Hematopoietic multipotent progenitor cell treated with erythropoietin and hydrocortisone succinate and interleukin-3 and kit ligand, for 8 days (in vitro differentiated cells): ENCODE data around the gene UBA7.
A peak's percentile ranks its signal among the peaks of the same experiment; 100 is the strongest.
"Not testable (repeated sequence)": the region's sequence is repeated elsewhere in the genome, so short reads cannot be mapped to it uniquely, and the experiment has no call there.

ENCODE experiments used
- DNase-seq: peaks from one replicate; pipeline ENCODE4 v3.0.0-alpha.2; 2015

Gene UBA7, protein sequence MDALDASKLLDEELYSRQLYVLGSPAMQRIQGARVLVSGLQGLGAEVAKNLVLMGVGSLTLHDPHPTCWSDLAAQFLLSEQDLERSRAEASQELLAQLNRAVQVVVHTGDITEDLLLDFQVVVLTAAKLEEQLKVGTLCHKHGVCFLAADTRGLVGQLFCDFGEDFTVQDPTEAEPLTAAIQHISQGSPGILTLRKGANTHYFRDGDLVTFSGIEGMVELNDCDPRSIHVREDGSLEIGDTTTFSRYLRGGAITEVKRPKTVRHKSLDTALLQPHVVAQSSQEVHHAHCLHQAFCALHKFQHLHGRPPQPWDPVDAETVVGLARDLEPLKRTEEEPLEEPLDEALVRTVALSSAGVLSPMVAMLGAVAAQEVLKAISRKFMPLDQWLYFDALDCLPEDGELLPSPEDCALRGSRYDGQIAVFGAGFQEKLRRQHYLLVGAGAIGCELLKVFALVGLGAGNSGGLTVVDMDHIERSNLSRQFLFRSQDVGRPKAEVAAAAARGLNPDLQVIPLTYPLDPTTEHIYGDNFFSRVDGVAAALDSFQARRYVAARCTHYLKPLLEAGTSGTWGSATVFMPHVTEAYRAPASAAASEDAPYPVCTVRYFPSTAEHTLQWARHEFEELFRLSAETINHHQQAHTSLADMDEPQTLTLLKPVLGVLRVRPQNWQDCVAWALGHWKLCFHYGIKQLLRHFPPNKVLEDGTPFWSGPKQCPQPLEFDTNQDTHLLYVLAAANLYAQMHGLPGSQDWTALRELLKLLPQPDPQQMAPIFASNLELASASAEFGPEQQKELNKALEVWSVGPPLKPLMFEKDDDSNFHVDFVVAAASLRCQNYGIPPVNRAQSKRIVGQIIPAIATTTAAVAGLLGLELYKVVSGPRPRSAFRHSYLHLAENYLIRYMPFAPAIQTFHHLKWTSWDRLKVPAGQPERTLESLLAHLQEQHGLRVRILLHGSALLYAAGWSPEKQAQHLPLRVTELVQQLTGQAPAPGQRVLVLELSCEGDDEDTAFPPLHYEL

DNA sequence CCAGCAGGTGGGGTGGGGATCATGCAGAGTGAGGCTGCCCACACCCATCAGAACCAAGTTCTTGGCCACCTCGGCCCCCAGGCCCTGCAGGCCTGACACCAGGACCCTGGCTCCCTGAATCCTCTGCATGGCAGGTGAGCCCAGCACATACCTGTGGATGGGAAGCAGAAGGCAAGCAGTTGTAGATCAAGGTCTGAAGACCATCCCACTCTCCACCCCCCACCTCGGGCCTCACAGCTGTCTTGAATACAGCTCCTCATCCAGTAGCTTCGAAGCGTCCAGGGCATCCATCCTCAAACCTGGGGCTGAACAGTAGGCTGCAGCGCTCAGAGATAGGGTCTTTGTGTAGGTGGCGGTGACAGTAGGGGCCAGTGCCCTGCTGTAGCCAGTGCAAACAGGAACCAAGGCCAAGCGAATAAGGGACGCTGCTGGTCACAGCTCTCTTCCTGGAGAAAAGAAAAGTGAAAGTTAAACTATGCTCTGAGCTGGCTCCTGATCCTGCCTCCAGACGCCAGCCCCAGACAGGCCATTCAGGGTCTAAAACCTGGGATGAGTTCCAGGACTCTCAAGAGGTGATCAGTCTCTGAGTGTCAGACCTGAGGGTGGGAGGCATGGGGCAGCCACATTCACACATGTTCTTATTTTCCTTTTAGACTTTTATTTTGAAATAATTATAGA is at the start of gene UBA7:
UBA7 (minus strand) TSS at position 457 of the 678 bp plus-strand sequence; CDS start at position 291, 166 bp downstream.
- DNase-seq: peak; percentile 67

DNA sequence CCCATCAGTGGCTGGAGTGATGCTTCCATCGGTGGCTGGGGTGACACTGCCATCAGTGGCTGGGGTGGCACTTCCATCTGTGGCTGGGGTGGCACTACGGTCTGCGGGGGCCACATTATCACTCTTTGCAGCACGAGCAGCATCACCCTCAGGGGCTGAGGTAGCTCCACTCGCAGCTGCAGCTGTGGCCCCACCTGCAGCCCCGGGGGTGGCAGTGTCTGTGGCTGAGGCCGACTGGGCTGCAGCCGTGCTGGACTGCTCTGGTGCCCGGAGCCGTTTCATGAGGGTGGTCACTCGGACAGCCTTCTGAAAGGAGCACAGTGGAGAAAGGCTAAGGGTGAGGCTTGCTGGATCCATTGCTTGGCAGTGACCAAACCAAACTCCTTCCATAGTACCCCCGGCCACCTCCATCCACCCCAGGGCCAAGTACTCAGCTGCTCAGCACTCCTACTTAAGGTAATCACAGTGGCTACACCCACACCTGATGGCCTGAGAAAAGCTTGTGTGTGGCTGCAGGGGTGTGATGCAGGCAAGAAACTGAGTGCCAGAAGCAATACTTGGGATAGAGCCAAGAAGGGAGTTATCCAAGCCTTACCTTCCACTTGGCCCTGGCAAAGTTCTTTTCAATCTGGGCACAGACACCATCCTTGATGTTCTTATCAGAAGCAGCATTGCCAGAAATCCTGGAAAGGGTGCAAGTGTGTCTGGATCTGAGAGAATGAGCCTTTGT is 46.0 kb upstream of the UBA7 start:
- no peak for DNase-seq

DNA sequence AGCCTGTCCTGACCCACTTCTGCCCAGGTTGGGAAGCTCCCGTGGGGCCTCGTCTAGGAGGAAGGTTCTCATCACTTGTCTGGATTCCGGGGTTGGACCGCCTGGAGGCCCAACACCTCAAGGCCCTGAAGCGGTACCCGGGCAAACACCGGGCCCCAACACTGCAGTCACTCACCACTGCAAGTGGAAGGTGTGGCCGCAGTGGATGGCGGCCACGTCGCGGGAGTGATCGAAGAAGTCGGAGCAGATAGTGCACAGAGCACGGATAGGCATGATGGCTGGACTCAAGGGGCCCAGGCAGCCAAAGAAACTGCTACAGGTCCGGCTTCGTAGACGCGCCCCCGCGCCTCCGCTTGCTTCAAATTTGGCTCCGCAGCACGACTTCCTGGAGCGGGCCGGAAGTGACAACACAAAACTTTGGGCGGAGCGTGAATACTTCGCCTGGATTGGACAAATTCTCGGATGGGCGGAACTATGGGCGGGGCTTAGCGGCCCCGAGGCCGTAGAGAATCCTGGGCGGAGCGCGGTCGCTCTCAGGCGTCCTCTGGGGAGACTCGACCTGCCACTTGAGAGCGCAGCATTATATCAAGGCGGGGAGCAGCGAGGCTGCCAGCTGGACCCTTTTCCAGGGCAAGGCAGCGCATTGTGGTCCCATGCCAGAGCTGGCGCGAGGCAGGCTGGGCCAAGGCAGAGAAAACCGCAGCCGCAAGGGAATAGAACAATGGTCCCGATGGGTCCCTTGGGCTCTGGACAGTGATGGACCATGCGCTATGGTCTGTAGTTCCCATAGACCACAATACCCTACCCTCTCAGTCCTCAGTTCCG is 42.6 kb upstream of the UBA7 start, which contains the start of gene TRAIP:
TRAIP (minus strand) TSS at position 384 of the 825 bp plus-strand sequence; CDS start at position 273, 111 bp downstream.
- DNase-seq: peak; percentile 94

DNA sequence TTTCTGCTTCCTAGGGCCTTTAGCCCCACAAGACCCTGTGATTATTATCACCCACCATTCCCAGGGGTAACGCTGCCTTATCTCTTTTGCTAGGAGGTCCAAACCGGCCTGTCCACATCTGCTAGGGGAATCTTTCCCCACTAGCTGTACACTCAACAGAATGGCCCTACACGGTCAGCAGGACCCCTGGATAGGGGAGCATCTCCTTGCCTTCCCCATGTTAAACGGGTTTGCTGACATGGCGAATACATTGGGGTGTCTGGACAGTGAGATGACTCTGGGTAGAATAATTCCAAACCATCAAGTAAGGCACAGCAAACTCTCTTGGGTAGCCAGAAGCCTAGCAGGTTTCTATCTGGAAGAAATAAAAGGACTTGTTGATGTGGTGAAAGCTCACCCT is 41.9 kb upstream of the UBA7 start:
- DNase-seq: no peak

DNA sequence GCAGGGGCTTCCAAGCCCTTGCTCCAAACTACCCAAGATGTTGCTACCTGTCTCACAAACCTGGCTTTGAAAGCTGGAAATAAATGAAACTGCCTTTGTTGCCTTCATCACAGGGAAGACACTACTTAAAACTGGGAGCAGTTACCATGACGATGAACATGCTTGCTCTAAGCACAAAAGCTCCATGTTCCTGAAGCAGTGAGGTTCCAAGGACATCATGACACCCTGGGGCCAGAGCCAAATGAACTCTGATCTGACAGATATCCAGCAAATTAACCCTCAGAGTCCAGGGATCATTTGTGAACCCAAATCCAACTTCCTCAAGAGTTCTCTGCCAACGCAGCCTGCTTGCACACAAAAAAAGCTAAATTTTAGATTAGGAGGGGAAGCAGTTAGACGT is 31.9 kb upstream of the UBA7 start:
- DNase-seq: no peak

DNA sequence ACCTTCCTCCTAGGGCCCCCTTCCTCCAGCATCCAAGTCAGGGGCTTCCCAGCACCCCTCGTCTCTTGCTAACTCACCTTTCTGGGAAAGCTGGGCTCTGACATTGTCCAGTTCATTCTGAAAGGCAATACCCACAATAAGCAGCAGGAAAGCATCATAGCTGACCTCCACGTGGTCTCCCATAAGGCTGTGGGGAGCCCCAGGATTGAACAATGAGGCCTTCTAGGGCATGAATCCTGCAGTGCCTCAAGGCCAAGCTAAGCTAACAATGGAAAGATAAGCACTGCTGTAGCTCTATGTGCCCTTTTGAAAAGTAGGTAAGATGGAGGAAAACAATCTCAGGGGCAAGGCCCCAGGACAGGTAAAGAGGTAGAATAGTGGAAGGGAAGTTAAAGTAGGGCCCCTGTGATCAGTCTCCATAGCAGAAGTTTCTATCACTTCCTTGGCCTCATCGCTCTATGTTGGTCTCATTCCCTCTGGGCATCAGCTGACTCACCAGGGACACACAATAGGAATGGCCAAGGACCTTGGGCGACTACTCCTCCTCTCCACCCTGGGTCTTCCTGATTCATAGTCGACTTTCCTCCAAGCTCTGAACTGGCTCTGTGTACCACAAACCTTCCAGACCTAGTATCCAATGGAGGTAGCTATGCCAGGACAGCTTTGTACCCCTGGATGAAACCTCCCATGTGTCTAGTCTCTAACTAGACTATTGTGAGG is 30.9 kb upstream of the UBA7 start:
- no peak for DNase-seq

DNA sequence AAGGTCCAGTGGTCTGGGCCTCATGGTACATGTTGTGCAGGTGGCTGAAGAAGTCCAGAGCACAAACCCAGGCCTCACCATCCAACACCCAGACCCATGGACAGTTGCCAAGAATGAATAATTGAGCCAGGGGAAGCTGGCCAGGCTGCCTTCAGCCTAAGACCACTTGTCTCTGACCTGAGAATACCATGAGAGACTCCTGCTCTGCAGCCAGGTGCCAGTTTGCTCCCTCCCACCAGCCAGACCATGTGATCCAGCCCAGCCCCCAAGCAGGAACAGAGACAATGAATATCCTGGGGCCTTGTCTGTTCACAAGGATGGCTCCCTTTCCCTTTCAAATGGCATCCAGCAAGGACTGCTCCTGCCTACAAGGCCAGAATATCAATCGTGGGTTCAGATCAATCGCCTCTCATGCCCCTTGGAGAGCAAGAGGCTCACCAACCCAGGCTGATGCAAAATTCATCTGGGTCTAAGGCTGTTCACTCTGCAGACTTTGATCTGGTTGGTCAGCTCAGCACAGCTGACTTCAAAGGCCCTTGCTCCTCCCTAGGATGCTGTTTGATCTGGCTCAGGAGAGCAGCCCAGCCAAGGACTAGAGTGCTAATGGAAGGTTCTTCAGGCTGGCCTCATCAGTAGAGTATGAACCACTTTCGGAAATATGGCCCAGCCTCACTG is 29.2 kb upstream of the UBA7 start:
- DNase-seq: no peak

DNA sequence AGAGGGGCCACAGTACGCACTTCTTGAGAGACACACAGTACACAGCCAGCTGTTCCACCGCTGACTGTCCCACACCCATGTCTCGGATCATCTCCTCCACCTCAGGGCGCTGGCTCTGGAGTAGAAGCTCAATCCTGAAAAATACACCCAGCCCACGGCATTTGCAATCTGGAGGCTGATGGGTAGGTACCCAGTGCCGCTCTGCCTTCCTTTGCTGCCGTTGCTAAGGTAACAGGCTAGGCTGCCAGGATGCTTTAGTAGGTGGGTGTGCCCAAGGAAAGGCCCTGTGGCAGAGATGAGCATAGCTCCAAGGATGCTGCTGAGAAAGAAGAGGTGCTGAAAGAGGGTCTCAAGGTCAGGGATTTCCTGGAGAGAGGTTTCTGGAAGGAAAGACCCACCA is 28.1 kb upstream of the UBA7 start:
- DNase-seq: no peak

DNA sequence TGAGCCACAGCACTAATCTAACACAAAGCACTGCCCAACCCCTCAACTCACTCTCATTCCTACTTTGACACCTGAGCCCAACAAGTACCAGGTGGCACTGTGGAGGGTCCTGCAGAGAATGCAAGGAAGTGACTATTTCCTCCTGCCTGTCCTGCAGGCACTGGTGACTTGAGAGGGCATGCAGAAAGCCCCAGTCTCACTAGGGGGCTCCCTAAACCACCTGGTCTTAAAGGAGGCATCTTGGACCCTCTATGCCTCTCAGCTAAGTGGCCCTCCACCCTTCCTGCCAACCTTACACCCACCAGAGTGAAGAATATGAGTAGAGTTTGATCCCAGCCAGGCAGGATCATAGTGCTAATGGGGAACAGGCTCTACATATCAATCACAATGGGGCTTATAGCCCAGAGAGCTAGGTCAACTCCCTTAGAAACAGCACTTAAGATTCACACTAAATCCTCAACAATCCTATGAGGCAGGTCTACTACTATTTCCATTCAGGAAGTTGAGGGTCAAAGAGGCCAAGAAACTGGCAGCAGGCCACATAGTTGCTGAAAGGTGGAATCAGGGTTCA is 27.5 kb upstream of the UBA7 start:
- peak; percentile 49 for DNase-seq

DNA sequence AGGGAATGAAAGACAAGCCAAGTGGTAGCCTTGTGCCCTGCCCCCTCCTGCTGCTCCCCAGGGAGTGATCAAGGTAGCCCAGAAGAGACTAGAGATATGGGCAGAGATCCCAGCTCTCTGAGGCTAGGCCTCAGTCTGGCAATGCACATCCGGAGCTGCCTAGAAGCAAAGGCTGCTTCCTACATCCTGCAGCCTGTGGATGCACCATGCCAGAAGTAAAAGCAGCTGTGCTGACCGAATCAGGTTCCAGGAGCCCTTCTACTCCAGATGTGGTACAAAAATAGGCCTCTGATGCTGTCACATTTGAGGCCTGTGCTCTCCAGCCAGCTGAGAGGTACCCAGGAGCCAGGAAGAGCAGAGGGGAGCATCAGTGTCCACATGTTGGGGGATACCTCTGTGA is 26.6 kb upstream of the UBA7 start:
- no peak for DNase-seq

DNA sequence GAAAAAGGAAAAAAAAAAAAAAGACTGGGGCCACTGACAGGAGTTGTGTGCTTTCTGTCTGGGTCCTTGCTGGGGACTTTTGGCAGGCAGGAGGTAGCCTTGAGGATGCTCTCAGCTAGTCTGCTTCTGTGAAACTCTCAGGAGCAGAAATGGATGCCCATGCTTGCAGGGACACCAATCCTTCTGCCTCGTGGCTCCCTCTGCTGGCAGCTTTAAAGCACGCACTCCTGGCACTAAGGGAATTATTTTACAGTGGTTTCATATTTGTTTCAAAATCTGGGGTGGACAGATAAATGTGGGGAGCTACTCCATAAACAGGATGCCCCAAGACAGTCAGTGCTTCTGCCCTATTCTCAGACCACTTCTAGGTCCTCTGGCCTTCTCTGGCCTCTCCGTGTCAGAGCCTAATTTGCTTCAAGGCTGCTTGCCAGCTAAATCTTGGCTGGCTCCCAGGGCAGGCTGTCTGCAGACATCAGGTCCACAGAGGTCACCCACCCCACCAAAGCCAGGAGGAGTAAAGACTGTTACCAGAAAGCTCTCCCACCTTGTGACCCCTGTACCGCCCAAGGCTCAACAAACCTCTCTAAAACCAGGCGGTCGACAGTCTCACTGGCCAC is 25.5 kb upstream of the UBA7 start:
- DNase-seq: peak; percentile 87

DNA sequence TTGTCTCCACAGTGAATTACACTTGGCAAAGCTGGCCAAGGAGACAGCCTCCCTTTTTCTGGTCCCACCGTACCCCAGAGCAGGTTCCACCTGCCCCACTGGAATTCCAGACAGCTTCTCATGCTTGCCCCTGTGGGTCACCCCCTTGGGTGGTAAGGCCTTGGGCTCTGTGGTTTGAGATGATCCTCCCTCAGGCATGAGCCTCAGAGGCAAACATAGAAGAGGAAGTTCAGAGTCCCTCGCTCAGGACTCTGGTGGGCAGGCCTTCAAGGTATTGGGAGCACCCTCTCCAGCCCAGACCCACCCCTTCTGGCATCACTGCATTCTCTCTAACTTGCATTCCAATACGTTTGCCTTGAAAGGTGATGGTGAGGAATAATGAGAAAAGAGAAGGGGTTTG is 17.6 kb upstream of the UBA7 start:
- no peak for DNase-seq

DNA sequence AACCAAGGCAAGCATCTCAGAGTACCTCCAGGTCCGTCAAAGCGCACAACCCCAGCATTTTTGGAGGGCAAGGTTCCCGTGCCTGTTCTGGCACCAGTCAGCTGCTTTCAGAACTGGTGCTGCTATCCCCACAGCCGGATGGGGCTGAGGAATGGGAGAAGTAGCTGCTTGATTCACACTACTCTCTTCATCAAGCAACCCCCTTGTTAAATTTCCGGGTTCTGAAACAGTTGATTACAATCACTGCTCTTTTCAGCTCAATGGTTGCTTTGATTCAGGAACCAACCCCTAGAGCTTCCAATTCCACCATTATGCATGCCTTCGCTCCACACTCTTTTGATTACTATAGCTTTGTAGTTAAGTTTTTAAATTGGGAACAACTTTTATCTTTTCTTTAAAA is 12.3 kb upstream of the UBA7 start:
- no peak for DNase-seq

DNA sequence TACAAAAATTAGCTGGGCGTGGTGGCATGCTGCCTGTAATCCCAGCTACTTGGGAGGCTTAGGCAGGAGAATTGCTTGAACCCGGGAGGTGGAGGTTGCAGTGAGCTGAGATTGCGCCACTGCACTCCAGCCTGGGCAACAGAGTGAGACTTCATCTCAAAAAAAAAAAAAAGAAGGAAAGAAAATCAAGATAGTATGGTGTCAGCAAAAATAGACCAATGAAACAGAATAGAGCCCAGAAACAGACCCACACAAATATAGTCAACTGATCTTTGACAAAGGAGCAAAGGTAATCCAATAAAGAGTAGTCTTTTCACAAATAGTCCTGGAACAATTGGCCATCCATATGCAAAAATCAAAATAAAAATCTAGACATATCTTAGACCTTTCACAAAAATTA is 9.4 kb upstream of the UBA7 start:
- DNase-seq: not testable (repeated sequence)

DNA sequence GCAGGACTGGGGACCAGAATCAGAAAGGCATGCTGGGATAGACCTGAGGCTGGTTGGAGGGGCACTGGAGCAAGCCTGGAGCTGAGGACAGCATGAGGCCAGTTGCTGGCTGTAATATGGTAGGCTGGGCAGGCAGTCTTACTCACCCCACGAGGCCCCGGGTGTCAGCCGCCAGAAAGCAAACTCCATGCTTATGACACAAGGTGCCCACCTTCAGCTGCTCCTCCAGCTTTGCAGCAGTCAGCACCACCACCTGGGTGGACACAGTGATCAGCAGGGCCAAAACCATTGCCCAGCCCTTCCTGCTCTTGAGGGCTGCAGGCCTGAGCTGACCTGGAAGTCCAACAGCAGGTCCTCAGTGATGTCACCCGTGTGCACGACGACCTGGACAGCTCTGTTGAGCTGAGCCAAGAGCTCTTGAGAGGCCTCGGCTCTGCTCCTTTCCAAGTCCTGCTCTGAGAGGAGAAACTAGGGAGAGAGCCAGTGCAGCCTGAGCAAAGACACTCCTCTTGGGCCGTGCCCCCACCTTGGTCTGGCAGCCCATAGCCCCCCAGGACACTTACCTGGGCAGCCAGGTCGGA is 747 bp downstream of the UBA7 start:
- no peak for DNase-seq

DNA sequence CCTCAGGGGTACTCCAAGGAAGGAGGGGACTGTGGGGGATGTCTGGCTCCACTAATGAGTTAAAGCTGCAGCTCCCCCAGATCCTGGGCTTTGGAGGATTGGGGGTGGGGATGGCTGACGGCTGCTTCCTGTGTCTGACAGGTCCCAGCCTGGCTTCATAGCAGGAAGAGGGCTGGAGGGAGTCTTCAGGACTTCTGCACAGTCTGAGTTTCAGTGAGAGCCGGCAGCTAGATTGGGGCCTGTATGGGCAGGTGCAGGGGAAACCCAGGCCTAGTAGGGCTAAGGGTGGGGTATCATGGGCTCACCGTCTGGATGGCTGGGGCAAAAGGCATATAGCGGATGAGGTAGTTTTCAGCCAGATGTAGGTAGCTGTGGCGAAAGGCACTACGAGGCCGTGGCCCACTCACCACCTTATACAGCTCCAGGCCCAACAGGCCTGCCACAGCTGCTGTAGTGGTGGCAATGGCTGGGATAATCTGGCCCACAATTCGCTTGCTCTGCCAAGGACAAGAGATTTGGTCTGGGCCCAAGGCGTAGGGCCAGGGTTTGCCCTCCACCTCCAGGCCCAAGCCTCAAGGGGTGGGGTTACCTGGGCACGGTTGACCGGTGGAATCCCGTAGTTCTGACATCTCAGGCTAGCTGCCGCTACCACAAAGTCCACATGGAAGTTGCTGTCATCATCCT is 6.2 kb downstream of the UBA7 start:
- DNase-seq: no peak

DNA sequence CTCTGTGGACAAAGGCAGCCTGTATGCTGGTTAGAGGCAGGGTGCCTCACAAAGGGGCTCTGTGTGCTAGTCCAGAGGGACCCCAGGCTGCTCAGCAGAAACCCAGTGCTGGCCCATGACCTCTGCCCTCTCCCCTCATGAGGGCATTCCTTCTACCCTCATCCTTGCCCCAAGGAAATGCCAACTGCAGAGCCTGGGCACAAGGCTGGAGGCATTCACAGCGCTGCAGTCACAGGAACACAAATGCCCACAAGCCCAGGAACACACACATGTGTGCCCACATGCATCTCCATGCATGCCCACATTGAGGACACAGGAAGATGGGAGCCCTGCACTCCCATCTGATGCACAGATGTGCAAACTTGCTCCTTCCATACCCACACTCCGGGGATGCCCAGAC is 6.9 kb downstream of the UBA7 start:
- no peak for DNase-seq
